ENCODE measurements around the gene CNDP1.
A peak's percentile ranks its signal among the peaks of the same experiment; 100 is the strongest.

Gene CNDP1

DNA sequence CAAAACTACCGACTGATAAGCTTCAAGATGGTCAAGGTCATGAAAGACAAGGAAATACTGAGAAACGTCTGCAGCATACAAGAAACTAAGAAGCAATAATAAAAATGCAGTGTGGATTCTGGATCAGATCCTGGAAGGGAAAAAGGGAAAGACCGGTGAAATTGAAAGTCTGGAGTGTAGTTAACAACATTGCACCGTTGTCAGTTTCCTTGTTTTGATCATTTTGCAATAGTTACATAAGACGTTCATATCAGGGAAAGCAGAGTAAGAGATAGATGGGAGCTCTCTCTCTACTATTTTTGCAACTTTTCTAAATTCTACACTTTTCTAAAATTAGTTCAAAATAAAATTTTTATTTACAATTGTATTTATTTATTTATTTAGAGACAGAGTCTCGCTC lies 48.3 kb downstream of the CNDP1 start:
- DNase-seq (ENCODE audit: low spot score) = no peak

DNA sequence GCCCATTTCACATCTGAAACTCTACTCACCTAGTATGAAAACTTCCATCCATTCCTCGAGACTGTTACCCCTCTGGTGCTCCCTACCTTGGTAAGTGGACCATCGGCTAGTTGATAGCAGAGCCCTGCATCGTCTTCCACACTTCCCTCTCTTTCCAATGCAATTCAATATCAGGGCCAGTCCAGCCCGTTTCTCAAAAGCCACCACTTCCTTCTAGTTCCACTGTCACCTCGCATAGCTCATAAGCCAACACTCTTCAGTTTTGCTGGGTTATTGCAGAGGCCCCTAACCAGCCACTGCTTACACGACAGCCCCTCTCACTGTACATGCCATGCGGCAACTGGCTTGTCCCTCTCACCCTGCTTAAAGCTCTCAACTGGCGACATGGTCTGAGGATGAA lies 53.1 kb downstream of the CNDP1 start:
- DNase-seq (ENCODE audit: low spot score) = no peak

DNA sequence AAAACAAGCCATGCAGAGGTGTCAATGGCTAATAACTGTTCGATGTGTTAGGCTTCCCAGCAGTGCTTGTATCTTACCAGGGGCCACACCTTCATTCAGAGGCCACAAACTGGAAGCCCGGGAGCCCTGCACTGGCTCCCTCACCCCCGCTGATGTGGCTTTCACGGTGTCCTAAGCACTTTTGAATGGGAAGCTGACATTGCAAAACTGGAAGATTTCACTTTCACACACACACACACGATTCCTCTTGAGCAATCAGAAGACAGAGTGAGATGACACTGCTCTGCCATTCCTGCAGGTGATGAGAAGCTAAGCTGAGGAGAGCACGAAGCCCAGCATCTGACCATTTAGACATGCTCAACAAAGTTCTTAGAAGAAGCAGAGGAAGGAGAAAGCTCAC lies 54.7 kb downstream of the CNDP1 start:
- no peak for DNase-seq (ENCODE audit: low spot score)

DNA sequence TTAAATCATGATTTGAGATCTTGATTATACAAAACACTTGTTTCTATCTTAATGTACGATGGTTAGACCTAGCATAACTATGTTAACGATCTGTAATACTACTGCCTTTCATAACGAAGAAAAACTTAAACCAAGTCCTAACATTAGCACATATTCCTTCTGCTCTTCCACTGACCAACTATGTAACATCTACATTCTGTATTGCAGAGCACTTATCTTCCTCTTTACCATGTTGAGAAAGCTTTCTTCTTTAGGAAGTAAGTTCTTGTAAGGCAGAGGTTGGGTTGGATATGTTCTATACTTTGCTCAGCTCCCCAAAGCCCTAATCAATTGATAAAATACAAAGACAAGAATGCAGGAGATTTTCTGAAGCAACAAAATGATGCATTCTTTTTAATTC lies 55.5 kb downstream of the CNDP1 start:
- no peak for DNase-seq (ENCODE audit: low spot score)

DNA sequence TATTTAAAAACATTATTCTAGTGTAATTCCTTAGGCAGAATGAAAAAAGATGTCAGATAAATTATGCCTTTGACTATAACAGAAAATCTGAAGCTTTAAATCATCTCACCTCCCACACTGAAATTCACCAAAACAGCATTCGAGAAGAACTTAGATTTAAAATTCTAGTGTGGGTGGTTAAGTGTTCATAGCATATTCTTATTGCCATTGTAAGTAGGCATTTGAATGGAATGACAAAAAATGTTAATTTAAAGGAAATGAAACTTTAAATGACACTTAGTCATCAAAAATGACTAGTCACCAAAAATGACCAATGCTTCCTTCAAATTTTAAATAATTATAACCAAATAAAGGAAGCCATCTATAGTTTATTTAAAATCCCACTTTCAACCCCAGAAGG lies 56.4 kb downstream of the CNDP1 start:
- DNase-seq (ENCODE audit: low spot score) = no peak

DNA sequence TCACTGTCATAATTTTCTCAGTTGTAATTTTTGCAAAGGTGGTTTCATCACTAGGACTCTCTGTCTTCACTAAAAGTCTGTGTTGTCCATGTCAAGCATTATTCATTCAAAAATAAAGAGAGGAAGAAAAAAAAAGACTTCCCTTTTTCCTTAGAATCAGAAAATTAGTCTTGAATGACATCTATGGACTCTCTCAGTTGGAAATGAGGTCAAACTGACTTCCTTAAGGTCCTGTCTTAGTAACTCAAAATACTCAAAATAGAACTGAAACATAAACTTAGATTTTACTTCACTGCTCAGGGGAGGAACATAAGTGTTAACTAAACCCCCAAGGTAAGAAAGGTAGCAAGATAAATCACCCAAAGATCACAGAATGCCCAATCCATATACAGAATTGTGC lies 61.1 kb downstream of the CNDP1 start:
- DNase-seq (ENCODE audit: low spot score) = no peak

DNA sequence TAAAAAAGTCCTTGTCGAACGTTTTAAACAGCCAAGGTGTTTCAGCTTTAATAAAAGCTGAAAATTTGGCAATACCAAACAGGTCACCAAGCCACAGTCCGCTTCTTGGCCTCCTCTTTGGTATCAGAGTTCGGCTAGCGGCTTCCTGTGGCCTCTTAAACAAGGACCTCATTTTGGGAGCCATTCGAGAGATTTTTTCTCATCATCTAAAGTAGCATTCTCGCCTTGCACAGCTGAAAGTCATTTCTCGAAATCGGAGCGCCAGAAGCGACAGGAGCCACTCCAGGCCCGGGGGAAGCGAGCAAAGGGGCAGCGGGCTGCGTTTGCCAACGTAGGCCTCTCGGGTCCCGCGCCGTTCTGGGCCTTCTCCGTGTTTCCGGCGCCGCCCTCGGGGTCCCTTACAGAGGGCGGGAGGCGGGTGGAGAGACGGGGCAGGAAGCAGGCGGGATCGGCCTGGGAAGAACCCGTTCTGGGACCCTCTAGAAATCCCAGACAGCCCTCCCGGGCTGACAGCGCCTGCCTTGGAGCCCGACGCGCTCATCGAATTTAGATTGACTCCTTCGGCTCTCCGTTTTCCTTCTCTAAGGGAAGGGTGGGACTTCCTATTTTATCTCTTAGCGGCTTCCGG lies 62.8 kb downstream of the CNDP1 start:
- peak; percentile 78 for DNase-seq (ENCODE audit: low spot score)

DNA sequence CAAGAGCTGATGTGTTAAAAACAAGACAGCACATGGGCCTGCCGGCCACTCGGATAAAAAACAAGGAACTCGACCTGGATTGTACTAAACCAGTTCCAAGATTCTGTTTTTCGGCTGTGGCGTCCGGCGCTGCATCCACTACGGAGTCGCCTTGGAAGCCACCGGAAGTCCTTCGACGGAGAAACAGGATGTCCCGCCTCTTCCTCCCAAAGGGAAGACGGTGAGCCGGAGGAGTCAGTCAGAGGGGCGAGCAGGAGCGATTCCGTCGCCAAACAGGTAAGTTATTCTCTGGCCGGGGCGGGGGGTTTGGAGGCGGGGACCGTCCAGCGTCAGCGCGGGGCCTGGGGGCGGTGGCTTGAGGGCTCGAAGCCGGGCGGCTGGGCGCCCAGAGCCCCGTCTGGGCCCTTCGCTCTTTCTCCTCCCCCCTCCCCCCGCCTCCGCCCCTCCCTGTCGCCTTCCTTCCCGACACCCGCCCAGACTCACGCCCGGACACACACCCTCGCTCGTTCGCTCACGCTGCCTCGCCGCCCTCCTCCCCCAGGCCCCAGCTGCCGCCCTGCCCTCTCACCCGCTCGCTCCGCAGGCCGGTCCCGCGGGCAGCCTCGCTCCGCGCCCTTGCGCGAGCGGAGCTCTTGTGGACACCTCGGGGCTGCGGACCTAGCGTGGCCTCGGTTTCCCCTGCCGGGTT lies 63.5 kb downstream of the CNDP1 start, which contains the start of gene ZNF407:
Gene ZNF407, plus strand, starts transcription at position 209 of the 688 bp plus-strand sequence. CDS start 33,150 bp downstream, outside the sequence.
- peak; percentile 94 for DNase-seq (ENCODE audit: low spot score)

DNA sequence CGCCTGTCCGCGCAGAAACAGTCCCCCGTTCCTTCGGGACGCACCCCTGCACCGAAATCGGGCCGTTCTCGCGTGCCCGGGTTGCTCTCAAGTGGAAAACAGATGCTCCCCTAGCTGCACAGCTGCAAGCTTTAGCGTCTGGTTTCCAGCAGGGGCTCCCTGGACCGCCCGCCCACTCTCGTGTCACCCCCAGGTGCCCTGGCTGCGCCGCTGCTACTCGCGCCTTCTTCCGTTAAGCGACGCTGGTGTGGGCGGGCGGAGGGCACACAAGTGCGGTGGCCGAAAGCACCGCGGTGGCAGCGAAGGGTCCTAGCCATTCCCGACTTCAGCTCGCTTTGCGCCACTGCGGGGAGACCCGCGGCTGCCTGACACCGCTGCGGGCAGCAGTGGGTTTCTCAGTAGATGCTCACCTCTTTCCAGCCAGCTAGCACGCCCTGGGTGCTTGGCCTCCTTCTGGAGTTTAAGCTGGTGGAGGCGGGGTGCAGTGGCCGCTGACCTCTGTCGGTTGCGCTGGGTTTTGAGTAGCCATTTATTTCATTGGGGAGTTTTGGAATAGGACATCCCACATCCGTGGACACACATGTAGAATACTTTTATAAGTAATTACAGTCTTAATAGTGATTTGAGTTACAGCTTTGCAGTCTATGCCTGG lies 64.2 kb downstream of the CNDP1 start:
- DNase-seq (ENCODE audit: low spot score) = peak; percentile 67

DNA sequence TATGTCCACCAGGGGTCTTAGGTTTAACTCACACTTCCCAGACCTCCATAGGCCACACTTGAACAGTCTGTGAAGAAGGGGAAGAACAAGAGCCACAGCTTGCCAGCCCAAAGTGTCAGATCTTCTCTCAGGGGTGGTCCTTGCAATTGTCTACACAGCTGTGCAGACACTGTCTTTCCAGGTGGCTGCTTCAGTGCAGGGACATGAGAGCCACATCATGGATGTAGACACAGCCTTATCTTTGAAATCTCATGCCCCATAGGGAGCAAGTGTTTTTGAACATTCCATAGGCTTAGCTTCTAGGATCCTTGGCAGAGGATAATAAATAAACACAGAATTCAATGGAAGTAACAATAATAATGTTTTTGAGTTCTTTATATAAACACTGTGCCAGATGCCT lies 70.1 kb downstream of the CNDP1 start:
- DNase-seq (ENCODE audit: low spot score) = no peak

DNA sequence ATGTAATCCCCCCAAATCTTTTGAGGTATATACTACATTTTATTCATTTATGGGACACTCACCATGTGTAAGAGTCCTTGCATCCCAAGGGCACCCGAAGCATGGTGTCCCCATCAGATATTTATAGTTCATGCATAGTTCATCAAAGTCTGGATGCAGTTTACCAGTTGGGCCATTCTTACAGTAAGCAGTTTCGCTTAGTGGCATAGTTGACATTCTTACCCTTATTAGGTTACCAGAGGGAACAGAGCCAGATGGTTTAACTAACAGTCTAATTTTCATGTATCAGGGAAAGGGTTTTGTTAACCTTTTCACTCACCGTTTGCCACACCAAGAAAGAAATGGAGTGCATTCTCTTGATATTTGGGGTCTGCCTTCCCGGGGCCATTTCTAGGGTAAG lies 70.5 kb downstream of the CNDP1 start:
- peak; percentile 48 for DNase-seq (ENCODE audit: low spot score)

DNA sequence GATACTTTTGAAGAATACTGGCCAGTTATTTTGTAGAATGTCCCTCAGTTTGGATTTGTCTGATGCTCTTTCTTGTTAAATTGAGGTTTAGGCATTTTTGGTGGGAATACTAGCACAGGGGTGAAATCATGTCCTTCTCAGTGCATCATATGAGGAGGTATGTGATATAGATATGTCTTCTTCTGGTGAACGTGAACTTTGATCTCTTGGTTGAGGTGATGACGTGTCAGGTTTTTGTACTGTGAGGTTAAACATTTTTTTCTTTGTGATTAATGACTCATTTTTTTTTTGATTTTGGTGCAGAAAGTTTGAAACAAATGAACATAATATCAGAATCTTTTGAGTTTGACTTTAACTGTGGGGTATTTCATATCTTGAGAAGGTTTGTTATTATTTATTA lies 74.4 kb downstream of the CNDP1 start:
- no peak for DNase-seq (ENCODE audit: low spot score)

DNA sequence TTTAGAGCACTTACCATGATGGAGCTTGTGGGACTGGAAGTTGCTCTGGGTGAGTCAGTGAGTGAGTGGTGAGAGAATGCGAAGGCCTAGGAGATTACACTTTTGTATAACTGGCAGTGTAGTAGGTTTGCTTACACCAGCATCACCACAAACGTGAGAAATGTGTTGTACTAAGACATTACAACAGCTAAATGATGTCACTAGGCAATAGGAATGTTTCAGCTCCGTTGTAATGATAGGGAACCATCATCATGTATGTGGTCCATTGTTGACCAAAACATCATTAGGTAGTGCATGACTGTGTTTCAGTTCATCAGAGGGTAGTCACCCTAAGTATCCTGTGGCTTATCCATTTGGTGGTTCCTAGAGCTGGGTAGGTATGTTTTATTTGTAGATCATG lies 75.2 kb downstream of the CNDP1 start:
- DNase-seq (ENCODE audit: low spot score) = peak; percentile 22

DNA sequence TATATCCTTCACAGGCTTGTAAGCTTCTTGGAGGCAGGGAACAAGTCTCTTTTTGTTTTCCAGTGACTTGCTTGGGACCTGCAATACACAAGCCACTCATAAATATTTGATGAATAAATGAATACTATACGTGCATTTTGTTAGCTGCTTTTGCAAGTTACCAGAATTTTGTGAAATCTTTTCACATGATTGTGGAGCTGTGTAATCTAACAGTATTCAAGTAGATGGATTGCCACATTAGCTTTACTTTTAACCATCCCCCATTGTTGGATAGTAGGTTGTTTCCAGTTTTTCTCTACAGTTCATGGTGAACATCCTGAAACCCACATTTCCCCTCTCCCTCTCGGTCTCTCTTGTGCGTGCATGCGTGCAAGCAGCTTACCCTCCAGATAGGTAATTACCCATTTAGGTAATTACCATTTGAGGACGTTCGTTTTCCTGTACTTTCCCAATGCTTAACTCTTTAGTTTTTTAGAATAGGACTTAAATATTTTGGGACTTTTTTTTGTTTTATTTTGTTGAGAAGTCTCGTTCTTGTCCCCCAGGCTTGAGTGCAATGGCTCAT lies 75.8 kb downstream of the CNDP1 start:
- DNase-seq (ENCODE audit: low spot score) = no peak

DNA sequence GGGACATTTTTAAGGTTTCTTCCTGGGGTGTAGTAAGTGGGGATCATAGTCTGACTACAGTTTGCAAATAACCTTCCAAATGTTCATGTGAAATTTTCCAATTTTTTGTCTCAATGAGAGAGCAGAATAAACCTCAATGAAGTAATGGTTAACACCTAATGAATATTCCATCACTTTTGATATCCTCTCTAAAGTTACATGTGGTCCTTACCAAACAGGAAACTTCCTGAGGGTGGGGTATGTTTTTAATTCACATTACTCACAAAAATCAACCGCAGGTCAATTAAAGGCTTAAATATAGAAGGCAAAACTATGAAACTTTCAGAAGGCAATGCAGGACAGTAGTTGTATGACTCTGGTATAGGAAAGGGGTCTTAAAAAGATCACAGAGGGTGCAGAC lies 76.6 kb downstream of the CNDP1 start:
- no peak for DNase-seq (ENCODE audit: low spot score)

DNA sequence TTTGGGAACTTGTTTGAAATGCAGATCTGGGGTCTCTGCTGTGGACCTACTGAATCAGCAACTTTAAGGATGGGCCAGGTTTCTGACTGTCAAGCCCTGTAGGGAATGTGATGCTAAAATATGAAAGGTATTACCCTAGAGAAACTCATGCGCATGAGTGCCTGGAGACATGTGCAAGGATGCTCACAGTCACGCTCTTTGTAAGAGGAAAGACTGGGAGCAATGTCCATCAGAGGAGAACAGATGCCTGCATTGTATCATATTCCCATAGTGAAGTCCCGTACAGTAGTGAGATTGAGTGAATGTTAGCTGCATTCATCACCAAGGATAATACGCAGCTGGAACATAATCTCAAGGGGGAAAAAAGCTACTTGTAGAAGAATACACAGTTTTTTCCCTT lies 77.5 kb downstream of the CNDP1 start:
- no peak for DNase-seq (ENCODE audit: low spot score)

DNA sequence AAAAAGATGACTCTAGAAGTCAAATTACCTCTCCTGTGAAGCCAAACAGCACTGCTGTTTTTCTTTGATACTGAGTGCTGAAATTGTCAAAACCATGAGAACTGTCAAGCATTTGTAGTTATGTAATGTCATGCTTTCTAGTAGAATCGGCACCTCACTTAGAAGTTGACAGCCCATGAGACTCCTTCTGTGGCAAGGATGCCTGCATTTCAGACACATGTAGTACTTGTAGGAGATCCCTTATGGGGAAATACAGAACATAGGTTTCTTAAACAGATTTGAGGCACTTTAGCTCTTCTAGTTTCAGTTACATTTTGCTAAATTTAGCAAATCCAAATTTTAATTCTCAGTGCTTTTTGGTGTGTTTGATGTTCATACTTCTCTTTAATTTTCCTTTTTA lies 79.1 kb downstream of the CNDP1 start:
- no peak for DNase-seq (ENCODE audit: low spot score)

DNA sequence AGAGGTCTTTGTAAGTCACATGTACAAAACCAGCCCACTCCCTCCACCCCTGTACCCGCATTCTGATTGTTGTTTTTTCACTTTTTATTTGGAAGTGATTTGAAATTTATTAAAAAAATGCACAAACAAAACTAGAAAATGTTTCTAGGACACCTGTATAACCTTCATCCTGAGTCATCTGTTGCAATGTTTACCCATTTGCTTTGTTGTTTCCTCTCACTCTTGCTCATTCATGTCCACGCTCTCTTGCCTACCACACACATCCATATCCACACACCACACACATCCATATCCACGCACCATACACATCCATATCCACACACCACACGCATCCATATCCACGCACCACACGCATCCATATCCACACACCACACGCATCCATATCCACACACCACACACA lies 82.2 kb downstream of the CNDP1 start:
- DNase-seq (ENCODE audit: low spot score) = no peak

DNA sequence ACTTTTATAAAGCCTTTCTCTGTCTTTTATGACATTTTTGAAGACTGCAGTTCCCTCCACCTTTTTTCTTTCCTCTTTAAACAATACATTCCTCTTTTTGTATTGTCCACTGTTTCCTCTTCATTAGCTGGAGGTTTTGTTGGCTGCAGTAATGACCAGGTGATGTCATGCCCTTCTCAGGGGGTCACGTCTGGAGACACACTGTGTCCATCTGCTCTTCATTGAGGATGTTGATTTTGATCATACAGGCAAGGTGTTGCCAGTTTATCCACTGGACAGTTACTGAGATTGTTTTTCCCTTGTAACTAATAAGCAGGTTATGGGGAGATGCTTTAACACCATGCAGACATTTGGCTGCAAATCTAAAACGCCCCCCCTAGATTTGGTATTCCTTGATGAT lies 83.2 kb downstream of the CNDP1 start:
- DNase-seq (ENCODE audit: low spot score) = no peak

DNA sequence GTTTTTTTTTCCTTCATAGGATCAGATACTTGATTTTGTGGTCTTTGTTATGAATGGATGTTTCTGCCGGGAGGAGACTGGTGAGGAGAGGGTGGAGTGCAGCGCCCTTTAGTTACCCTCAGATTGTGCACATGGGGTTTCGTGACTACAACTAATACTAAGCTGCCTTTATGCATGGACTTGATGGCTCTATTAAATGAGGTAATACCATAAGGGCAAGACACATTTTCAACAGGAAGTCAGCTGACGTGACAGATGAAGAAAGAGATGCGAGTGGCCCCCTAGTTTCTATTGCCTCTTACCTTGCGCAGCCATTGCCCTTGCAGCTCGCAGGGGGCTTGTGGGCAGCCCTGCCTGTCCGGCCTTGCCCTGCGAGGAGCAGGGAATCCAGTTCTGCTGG lies 87.8 kb downstream of the CNDP1 start:
- no peak for DNase-seq (ENCODE audit: low spot score)

DNA sequence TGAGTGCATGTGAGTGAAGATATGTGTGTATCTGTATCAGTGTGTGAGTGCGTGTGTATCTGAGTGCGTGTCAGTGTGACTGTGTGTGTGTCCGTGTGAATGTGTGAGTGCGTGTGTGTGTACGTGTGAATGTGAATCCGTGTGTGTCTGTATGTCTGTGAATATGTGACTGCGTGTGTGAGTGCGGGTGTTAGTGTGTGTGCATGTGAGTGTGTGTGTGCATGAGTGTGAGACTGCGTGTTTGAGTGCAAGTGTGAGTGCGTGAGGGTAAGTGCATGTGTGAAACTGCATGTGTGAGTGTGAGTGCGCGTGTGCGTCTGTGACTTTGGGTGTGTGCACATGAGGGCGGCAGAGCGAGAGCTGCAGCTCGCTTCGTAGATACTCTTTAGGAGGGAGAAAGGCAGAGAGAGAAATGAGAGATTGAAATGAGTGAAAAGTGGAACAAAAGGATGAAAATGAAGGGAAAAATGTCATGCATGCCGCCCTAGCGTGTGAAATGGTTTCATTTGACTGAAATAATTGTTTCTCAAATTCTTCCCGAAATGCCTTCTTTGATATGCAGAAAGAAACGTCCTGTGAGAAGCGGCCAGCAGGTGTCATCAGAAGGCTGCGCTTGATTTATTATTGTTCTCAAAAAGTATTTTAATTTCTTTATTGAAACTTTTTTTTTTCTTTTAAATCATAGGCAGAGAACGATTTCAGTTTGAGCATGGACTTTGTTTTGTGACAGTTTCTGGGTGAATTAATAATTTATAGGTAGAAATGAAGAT lies 88.9 kb downstream of the CNDP1 start:
- DNase-seq (ENCODE audit: low spot score) = peak; percentile 36

DNA sequence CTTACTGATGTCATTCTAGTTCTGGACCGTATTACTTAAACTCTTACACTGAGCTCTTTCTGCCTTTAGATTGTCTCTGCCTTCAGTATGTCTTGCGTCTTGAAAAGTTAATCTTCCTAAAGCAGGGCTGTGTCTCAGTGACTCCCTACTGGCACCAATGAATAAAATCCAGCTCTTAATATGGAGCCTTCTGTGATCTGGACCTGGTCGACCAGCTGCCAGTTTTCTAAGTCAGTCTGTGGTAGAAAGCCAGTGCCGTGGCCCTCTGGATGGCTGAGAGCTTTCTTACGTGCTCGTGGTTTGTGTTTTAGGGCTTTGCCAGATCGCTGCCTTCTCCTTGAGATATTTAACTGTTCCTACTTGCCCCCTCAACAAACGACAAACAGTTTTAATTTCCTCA lies 90.2 kb downstream of the CNDP1 start:
- DNase-seq (ENCODE audit: low spot score) = no peak

Data from AG20443 (cell line).